AG08396 (cell line): Measurements from ENCODE around the gene SUPT20H.
"Not testable (repeated sequence)": the region's sequence is repeated elsewhere in the genome, so short reads cannot be mapped to it uniquely, and the experiment has no call there.

ENCODE experiments used
- DNase-seq: peaks from one replicate; pipeline ENCODE4 v3.0.0; 2012; ENCODE audit warnings: low spot score, mixed read lengths

SUPT20H gene

GRCh38 chr13:37069597-37070103 is 10.2 kb upstream of the SUPT20H start:
- no peak for DNase-seq

- no peak for DNase-seq
Measured at GRCh38 chr13:37068962-37069361, 9.5 kb upstream of the SUPT20H start.

GRCh38 chr13:37067874-37068273 is 8.4 kb upstream of the SUPT20H start:
- DNase-seq = no peak

DNA sequence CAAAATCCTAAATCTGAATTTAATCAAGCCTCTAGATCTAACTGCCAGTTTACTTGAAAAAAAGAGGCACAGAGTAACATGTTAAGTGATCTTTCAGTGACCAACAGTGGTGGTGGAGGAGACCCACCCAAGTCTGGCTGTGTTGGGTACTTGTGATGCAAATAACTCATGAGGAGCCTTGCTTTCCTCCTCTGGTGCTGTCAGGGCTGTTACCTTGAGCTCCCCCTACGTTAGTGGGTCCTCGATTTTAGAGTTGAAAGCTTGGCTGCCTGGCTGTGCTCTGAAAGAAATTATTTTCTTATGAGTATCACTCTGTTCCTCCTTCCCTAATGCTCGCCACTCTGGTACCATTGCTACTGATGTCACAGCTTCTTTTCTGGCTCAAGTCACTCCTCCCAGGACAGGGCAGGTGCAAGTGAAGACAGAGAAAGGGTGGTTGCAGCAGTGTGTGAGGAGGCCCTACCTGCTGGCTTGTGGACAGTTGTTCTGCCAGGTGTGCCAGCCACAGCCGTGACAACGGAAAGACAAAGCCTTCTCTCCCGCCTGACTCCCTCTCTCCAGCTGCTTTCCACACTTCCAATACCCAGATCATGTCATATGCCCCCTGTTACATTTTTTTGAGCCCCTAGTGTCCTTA is 6.5 kb upstream of the SUPT20H start:
- no peak for DNase-seq

- no peak for DNase-seq
Measured at GRCh38 chr13:37059848-37060192, 332 bp upstream of the SUPT20H start.

DNA sequence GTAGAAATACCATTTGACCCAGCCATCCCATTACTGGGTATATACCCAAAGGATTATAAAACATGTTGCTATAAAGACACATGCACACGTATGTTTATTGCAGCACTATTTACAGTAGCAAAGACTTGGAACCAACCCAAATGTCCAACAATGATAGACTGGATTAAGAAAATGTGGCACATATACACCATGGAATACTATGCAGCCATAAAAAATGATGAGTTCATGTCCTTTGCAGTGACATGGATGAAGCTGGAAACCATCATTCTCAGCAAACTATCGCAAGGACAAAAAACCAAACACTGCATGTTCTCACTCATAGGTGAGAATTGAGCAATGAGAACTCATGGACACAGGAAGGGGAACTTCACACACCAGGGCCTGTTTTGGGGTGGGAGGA is 3.3 kb downstream of the SUPT20H start:
- not testable (repeated sequence) for DNase-seq

DNA sequence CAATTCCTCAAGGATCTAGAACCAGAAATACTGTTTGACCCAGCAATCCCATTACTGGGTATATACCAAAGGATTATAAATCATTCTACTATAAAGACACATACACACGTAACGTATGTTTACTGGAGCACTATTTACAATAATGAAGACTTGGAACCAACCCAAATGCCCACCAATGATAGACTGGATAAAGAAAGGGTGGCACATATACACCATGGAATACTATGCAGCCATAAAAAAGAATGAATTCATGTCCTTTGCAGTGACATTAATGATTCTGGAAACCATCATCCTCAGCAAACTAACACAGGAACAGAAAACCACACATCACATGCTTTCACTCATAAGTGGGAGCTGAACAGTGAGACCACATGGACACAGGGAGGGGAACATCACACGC is 6.4 kb downstream of the SUPT20H start:
- DNase-seq = not testable (repeated sequence)

GRCh38 chr13:37049810-37050209 is 9.7 kb downstream of the SUPT20H start:
- no peak for DNase-seq

GRCh38 chr13:37047846-37048245 is 11.6 kb downstream of the SUPT20H start:
- no peak for DNase-seq

DNA sequence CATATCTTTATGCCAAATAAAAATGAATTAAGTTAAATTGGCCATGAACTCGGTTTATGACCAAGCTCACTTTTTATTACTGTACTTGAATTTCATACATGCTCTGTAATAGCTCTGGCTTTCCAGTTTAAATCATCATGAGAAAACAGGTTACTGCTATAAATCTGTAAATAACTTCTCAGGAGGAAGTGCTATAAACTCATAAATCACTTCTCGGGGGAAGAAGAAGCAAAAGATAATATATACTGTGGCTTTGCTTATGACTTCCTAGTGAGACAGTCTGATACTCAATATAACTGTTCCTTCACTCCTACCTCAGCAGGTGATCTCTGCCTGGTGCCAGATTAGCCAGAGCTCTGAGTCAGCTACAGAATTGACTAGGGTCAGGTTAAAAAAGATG is 12.5 kb downstream of the SUPT20H start:
- DNase-seq = no peak

- no peak for DNase-seq
Measured at GRCh38 chr13:37046062-37046461, 13.4 kb downstream of the SUPT20H start.

DNA sequence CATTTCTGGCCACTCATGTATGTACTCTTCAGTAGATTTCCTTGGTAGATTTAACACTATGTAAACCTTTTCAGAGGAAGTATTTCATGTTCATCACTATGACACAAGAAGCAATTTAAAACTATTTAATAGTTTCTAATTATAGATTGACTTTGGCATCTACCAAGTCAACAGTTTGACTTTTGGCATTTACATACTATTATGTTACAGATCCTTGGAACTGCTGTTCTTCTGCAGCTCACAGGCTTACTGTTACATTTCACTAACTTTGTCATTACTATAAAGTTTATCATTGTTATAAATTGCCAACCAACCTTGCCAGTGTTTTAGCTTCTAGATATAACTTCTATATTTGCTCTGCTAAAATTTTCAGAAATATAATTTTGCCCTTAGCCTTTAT is 18.7 kb downstream of the SUPT20H start:
- no peak for DNase-seq

DNA sequence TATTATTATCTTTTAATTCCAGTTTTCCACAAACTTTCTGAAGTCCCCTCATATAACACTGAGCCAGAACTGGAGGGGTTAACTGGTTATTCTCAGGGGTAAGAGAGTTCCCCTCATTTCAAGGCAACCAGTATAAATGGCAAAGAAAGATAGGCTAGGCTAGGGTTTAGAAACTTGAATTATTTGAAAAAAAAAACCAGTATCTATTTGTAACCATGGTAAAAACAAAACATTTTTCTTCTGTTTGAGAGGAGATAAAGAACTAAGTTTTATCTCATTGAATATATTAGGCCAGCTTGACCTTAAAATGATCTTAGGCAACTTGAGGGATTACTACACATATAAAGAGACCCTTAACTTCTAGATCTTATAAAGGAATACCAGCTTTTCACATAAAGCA is 19.6 kb downstream of the SUPT20H start:
- DNase-seq = no peak

DNA sequence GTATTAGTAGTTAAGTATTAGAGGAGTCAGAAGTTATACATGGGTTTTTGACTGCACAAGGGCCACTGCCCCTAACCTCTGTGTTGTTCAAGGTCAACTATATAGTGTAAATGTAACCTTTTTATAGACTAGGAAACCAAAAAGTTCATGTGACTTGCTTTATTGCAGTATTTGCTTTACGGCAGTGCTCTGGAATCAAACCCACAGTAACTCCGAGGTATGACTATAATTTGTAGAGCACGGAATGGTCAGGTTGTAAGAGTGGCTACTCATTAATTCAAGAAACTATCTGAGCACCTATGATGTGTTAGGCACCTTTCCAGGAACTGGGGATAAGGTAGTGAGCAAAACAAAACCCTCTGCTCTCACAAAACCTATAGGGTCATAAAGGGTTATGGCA is 22.2 kb downstream of the SUPT20H start:
- DNase-seq = no peak

DNA sequence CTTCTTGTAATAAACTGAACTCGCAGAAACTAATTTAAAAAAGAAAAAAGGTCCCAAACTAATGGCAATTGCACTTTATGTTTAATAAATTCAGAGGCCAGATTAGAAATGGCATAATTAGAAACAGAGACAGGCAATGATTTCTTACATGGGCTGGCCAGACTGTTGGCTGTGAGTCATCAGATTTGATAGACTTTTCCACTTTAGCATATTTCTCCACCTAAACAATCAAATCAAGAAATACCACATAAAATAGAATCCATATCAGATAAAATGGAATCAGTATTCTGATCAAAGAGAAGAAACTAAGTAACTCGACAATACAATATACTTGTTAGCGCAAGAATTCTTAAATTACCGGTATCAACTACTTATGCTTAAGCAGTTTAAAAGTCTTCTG is 29.9 kb downstream of the SUPT20H start:
- no peak for DNase-seq

GRCh38 chr13:37027639-37028038 is 31.8 kb downstream of the SUPT20H start:
- DNase-seq = no peak

DNA sequence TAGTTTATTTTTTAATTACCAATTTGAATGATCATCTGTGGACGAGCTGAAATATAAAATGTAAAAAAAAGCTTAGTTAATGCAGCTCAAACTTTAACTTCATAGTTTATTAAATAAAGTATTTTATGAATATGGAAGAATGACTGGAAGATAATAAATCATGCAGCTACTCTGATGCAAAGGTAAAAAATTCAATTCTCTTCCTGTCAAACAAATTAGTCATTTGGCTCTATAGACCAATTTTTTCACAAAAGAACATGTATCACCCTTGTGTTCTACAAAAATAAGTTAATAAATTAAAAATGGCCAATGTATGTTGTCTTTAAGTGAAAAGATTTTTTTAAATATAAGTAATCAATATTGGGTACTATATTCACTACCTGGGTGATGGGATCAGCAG is 32.7 kb downstream of the SUPT20H start:
- no peak for DNase-seq

- DNase-seq = peak; percentile 5
Measured at GRCh38 chr13:37023871-37024270, 35.6 kb downstream of the SUPT20H start.

- no peak for DNase-seq
Measured at GRCh38 chr13:37014609-37015008, 44.9 kb downstream of the SUPT20H start.

DNA sequence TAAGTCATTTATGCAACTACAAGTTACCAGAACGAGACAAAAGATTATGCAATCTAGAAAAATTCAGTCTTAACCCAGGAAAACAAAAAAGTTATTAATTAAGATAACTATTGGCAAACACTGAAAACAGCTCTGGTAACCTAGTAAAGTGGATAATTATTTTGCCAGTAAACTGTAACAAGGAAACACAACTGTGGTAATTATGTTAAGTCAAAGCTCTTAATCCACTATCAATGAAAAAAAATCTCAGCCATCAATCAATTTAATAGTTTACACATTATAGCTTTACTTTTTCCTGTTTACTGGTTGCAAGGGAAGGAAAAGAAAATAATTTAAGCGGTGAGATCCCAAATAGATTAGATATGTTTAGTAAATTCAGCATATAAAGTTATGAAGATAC is 47.7 kb downstream of the SUPT20H start:
- DNase-seq = no peak

DNA sequence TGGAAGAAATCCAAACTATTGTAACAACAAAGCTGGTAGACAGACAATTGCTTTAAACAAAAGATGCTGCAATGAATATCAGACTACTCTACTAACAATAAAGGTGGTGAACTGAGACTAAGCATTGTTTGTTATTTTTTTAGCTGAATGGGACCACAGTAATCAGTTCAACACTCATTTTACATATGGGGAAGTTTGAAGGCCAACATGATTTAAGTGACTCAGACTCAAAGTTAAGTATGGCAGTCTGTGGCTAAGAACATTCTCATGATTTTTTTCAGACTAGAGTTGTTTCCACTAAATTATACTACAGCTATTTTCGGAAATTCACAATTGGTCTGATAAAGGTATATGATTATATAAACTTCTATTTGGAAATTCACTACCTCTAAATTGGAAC is 48.5 kb downstream of the SUPT20H start:
- no peak for DNase-seq

DNA sequence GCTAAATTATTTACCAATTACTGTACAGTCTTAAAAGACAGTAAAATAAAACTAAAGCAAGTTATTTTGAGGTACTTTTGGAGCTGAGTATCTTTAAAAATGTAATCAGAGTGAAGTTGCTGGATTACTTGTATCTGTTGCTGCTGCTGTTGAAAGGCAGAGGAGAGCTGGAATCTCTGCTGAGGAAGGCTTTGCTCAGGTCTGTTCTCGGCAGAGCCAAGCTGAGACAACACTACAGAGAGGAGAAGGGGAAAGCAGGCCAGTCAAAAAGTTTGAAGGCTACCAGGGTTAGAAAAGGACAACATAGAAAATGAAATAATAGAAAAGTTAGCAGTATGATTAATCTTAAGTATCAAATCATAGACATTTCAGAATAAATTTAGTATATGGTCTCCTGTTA is 49.1 kb downstream of the SUPT20H start:
- no peak for DNase-seq

- no peak for DNase-seq
Measured at GRCh38 chr13:37009692-37010091, 49.8 kb downstream of the SUPT20H start.

GRCh38 chr13:37001921-37002250 is 57.6 kb downstream of the SUPT20H start:
- no peak for DNase-seq
